LNCAP (cell line): ENCODE results near the gene CORO1C.

Experiments used
- TF ChIP-seq, protein P1 (sequence below): fragments of 450-650 bp; IDR thresholded peaks from 2 replicates; pipeline ENCODE4 v1.5.1; 2017; ENCODE audit warnings: mild to moderate bottlenecking

CORO1C gene

DNA sequence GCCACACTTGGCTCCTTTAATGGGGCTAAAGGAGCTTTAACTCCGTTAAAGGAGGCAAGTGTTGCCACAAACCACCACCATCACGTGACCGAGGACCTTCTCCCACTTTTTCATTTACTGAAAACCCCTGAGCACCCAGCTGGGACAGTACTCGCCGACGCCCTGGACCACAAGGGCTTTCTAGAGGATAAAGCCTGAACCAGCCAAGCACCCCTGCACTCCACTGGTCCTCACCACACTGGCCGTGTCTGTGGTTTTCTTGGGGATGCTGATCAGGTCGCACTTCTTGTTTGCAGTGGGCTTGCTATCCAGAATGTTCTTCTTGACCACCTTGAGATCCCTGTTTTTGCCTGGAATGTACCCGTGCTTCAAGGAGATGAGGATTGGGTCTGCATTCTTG, 82.9 kb downstream of the CORO1C start:
- TF ChIP-seq, protein P1, sequence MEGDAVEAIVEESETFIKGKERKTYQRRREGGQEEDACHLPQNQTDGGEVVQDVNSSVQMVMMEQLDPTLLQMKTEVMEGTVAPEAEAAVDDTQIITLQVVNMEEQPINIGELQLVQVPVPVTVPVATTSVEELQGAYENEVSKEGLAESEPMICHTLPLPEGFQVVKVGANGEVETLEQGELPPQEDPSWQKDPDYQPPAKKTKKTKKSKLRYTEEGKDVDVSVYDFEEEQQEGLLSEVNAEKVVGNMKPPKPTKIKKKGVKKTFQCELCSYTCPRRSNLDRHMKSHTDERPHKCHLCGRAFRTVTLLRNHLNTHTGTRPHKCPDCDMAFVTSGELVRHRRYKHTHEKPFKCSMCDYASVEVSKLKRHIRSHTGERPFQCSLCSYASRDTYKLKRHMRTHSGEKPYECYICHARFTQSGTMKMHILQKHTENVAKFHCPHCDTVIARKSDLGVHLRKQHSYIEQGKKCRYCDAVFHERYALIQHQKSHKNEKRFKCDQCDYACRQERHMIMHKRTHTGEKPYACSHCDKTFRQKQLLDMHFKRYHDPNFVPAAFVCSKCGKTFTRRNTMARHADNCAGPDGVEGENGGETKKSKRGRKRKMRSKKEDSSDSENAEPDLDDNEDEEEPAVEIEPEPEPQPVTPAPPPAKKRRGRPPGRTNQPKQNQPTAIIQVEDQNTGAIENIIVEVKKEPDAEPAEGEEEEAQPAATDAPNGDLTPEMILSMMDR: no peak

DNA sequence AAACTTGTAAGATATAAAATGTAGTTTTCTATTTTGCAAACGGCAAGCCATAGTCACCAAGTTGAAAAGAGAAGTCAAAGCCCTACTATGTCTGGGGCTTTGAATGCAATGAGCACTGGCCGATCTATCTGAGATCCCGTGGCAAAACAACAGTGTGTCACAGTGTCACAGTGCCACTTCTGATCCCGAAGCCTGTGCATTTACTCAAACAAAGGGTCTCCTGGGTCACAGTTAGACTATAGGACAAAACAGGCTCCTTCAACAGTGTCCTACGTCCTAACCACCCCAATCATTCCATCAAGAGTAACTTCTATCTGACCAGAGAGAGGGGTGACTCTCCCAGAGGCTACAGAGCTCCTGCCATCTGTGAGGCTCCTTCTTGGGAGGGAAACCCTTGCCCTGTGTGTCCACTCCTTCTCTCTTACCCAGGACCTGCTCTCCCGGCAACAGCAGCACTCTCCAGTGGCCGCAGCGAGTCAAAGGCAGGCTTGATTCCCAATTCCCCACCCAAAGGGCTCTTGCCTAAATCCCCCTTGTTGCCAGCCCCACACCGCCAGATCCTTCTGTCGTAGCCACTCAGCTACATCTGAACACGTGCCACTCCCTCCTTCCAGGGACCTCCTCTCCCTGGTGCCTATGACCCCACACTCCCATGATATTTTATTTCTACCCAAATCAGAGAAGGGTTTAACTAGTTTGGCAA, 83.6 kb downstream of the CORO1C start:
- TF ChIP-seq, protein P1: no peak

DNA sequence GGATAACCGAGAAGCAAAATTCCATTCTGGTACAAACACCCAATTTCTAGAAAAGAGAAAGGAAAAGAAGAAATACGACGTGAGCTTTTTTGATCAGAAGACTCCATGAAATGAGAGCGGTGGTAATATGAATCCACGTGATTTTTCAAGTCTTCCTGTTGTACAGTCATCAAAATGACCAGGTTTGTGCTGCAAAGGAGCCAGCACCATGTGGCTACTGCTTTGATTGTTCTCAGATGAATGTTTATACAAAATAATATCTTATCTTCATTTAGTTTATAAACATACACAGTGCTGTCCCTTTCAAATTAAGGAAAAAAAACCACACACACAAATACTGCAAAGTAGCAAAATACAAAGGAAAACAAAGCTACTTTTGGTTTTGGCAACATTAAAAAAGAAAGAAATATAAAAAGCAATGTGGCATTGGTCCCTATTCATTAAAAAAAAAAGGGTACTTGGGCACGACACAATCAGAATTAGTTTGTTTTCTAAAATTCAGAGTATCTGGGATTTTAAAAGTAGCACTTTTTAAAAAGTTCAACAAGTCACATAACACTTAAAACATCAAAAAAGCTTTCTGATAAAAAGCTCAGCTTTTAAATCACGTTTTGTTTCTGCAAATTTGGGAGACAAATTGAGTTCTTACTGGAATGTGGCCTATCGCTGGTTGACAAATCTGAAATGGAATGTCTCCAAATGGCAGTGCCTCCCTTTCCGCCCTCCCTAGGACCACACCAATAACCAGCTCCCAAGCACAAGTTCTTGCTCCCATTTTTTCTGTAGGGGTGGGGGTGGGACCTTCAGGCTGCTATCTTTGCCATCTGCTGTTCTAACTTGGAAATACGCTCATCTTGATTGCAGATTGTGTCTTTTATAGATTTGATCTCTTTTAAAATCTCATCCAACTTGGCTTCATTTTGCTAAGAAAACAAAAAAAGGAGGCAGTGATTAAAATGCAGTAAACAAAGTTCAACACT, 84.4 kb downstream of the CORO1C start:
- TF ChIP-seq, protein P1: no peak; the same call in 1 of the 2 replicates

DNA sequence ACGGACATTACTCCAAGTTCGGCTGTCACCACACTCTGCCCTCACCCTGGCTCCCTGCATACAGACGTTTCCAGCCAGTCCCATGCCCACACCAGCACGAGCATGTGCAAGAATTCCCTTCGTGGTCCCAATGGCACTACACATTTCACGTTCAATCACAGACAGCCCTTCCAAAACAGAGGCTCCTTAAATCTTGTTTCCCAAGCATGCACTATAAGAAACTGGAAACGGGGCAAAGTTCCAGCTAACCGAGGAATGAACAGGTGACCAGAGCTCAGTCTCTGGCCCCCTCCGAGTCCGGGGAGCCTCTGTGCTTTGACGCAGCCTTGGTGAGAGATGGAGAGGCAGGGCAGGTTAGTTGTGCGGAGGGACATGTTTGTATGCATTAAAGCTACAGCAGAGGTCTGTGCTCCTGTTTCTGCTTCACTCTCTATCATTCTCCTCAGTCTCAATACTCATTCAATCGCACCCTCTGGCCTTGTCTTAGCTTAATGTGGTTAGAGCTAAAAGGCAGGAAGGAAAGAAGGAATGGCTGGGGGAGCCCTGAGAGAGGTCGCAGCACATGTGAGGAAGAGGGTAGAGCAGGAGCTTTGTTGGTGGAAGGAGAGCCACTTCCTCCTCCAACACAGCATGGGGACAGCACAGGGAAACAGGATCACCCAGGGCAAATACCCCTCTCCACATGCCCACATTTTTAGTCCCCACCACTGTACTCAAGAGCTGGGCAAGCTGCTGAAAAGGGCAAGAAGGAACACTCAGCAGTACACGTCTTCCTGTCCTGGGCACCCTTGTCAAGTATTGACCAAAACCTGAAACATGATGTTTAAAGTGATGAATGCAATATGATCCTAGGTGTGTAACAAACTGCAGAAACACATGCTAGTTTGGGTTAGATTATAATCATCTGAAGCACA, 85.4 kb downstream of the CORO1C start:
- TF ChIP-seq, protein P1: no peak

DNA sequence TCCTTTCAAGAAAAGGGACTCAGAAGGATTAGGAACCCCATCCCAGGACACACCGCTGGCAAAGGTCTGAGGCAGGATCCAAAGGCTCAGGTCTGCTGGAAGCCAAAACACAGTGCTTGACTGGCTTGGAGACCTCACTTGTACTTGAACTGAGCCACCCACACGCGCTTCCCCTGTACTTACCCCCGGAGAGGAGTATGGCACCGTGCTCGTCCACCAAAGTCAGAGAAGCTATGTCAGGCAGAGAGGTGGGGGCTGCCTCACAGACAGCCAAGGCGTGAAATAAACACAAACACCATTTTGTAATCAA, 86.6 kb downstream of the CORO1C start:
- TF ChIP-seq, protein P1: no peak

DNA sequence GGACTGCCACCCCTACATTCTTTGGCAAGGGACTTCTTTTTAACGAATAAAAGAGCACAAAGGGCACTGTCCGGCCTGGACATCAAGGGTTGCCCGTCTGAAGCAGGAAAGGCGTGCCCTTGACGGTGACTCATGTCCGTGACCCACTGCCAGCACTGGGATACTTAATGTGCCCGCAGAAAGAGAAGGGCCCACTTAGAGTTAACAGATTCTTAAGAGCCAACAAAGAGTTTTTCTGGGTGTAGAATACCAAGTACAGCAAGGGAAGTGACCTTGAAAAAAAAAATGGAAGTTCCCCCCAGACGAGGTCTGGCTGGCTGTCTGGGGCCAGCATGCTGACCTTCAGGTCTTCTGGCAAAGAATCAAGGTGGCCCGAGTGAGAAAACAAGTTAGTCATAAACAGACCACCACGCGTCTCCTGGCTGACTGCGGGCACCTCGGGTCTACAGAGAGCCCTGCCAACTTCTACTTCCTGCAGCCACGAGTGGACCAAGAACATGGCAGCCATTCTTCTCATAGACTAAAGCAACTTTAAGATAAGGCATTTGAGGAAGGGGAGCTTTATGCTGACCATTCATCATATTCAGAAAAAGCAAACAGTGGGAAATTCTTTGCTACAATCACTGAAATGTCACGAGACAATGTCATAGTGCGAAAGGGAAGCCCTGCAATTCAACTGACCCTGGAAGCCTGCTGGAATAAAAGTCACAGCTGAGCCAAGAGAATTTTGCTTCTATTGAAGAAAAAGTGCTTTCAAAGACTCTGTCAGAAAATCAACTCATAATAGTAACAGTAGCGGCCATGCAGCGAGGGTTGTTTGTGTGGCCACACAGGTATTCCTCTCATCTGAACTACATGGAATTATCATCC, 87.1 kb downstream of the CORO1C start:
- TF ChIP-seq, protein P1: no peak
